ENCODE data around the gene USP48.
"Not testable (repeated sequence)": the region's sequence is repeated elsewhere in the genome, so short reads cannot be mapped to it uniquely, and the experiment has no call there.

USP48 gene

DNA sequence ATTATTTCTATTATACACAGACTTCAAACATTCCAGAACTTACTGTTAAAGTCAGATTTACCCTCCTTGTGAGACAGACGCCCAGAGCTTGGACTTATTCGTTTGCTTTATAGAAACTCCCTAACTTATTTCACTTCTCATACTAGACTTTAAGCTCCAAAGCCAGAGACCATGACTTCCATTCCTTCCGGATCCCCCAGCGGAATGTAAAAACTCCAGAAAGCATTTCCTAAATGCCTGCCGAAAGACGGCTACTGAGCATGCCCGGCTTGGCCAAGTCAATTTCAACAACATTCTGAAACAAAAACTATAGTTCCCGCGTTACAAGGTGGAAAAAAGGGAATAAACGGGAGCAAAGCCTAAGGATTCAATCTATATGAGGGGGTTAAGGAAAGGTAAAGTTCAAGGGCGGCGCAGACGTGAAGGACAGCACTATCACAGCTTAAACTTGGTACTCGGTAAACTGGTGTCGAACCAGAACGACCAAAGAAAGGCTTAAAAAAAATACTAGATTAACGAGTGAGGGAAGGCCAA, 1.1 kb downstream of the USP48 start:
- TF ChIP-seq CTCF (conservative IDR thresholded peaks at IDR 0.05; ENCODE audit: low read depth, low read length): no peak
- peak; percentile 75 for DNase-seq (ENCODE audit: low read depth)
- H3K4me3 ChIP-seq (ENCODE audit: low read depth, low read length): peak overlapping the region; percentile 98

DNA sequence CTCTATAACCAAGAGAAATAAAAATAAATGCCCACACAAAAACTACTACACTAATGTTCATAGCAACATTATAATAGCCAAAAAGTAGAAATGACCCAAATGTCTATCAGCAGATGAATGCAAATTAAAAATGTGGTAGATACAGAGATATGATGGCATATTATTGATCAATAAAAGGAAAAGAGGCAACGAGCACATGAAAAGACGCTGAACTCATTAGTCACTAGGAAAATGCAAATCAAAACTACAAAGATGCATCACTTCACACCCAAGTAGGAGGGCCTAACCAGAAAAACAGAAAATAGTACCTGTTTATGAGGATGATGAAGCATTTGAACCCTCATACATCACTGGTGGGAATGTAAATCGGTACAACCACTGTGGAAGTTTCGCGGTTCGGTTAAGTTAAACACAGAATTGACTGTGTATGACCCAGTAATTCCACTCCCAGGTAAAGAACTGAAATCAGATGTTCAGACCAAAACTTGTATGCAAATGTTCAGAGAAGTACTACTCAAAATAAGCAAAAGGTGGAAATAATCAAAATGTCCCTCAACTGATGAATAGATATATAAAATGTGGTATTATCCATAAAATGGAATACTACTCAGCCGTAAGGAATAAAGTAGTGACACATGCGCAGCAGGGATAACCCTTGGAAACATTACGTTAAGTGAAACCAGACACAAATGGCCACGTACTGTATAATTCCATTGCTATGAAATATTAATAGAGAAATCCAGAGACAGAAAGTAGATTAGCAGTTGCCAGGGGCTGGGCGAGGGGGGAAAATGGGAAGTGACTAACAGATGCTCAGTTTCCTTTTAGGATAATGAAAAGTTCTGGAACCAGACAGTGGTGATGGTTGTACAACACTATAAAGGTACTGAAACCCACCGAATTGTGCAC, 3.1 kb downstream of the USP48 start:
- no peak overlapping the region for H3K4me3 ChIP-seq (ENCODE audit: low read depth, low read length)
- no peak for DNase-seq (ENCODE audit: low read depth)

DNA sequence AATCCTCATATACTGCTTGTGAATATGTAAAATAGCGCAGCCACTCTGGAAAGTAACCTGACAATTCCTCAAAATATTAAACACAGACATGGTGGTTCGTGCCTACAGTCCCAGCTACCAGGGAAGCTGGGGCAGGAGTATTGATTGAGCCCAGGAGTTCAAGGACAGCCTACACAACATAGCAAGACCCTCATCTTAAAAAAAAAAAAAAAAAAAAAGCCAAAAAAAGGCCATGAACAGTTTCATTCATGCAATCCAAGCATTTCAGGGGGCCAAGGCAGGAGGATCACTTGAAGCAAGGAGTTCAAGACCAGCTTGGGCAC, 4.6 kb downstream of the USP48 start:
- H3K4me3 ChIP-seq (ENCODE audit: low read depth, low read length): no peak overlapping the region
- TF ChIP-seq CTCF (conservative IDR thresholded peaks at IDR 0.05; ENCODE audit: low read depth, low read length): no peak
- DNase-seq (ENCODE audit: low read depth): no peak

More for the DNA sequence above, 3.1 kb downstream of the USP48 start:
- no peak for TF ChIP-seq CTCF (conservative IDR thresholded peaks at IDR 0.05; ENCODE audit: low read depth, low read length)

DNA sequence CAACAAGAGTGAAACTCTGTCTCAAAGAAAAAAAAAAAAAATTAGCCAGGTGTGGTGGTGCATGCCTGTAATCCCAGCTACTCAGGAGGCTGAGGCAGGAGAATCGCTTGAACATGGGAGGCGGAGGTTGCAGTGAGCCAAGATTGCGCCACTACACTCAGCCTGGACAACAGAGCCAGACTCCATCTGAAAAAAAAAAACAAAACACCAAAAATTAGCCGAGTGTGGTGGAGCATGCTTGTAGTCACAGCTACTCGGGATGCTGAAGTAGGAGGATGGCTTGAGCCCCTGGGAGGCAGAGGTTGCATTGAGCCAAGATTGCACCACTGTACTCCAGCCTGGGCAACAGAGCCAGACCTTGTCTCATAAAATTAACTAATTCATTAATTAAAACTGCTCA, 6.0 kb downstream of the USP48 start:
- H3K4me3 ChIP-seq (ENCODE audit: low read depth, low read length): not testable (repeated sequence)

GRCh38 chr1:21775985-21776562, 6.9 kb downstream of the USP48 start:
- no peak for TF ChIP-seq CTCF (conservative IDR thresholded peaks at IDR 0.05; ENCODE audit: low read depth, low read length)
- no peak overlapping the region for H3K4me3 ChIP-seq (ENCODE audit: low read depth, low read length)
- DNase-seq (ENCODE audit: low read depth): peak; percentile 86

More for the DNA sequence above, 6.0 kb downstream of the USP48 start:
- DNase-seq (ENCODE audit: low read depth): not testable (repeated sequence)

DNA sequence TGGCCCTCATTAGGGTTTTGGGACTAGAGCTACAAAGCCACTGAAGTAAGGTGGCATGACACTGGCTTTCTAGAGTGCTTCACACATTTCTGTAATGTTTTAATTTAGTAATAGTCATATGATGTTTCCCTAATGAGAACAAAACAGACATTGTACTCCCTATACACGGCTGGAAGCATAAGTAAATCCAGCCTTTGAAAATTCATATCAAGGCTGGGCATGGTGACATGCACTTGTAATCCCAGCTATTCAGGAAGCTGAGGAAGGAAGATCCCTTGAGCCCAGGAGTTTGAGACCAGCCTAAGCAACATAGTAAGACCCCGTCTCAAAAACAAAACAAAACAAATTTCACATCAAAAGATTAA, 7.4 kb downstream of the USP48 start:
- DNase-seq (ENCODE audit: low read depth): no peak
- TF ChIP-seq CTCF (conservative IDR thresholded peaks at IDR 0.05; ENCODE audit: low read depth, low read length): no peak
- H3K4me3 ChIP-seq (ENCODE audit: low read depth, low read length): no peak overlapping the region

GRCh38 chr1:21774835-21775549, 8.0 kb downstream of the USP48 start:
- H3K4me3 ChIP-seq (ENCODE audit: low read depth, low read length): no peak overlapping the region
- no peak for TF ChIP-seq CTCF (conservative IDR thresholded peaks at IDR 0.05; ENCODE audit: low read depth, low read length)
- no peak for DNase-seq (ENCODE audit: low read depth)

All from choroid plexus epithelial cell (primary cell).